ENCODE results near the gene PFKFB3. TPM values are rescaled to one million over a fixed set of nuclear protein-coding genes. Genes with fewer than 3 reads are reported as not detected.
A peak's percentile ranks its signal among the peaks of the same experiment; 100 is the strongest.

The PFKFB3 gene
- total RNA-seq (2016; rRNA removed; fragmentation: Illumina TruSeq; extraction: Trizol) (0.87 and 1.2 TPM in 2 replicates), polyA plus RNA-seq (2011; rRNA removed) (10.9 and 13.3 TPM in 2 replicates), polyA minus RNA-seq (2011; rRNA and poly(A)+ RNA removed; ENCODE audit: low replicate concordance) (10.8 and 22.0 TPM in 2 replicates), Bru-seq, nascent RNA (percentile 28 among the genes with signal in this experiment), BruChase-seq, experiment 1, labeled RNA remaining after a 6-hour chase (percentile 31 among the genes with signal in this experiment), BruChase-seq, experiment 2, labeled RNA remaining after a 2-hour chase (percentile 31 among the genes with signal in this experiment)
- total RNA-seq (2016; cell fraction: cytosol; rRNA removed; fragmentation: Illumina TruSeq; extraction: Trizol; ENCODE audit: low read depth): 0.18 and 0.20 TPM in 2 replicates
- total RNA-seq (2016; cell fraction: insoluble cytoplasmic fraction; rRNA removed; fragmentation: Illumina TruSeq; extraction: Trizol): 0.36 and 0.80 TPM in 2 replicates
- total RNA-seq (2016; cell fraction: membrane; rRNA removed; fragmentation: Illumina TruSeq; extraction: Trizol): 0.34 and 0.37 TPM in 2 replicates
- total RNA-seq (2016; cell fraction: nucleus; rRNA removed; fragmentation: Illumina TruSeq; extraction: Trizol): 0.88 and 1.3 TPM in 2 replicates
- polyA plus RNA-seq (2011; cell fraction: cytosol; rRNA removed): 3.7 and 4.8 TPM in 2 replicates
- 27.2 and 51.8 TPM in 2 replicates for polyA plus RNA-seq (2011; cell fraction: nucleus; rRNA removed)
- 9.2 and 16.4 TPM in 2 replicates for polyA plus RNA-seq (2012)
- 0.06 and 0.09 TPM in 2 replicates for polyA plus RNA-seq (2016; cell fraction: cytosol; fragmentation: Illumina TruSeq; extraction: Trizol; ENCODE audit: low read depth)
- polyA plus RNA-seq (2016; cell fraction: insoluble cytoplasmic fraction; fragmentation: Illumina TruSeq; extraction: Trizol; ENCODE audit: low read depth): 0.51 and 0.97 TPM in 2 replicates
- polyA plus RNA-seq (2016; cell fraction: membrane; fragmentation: Illumina TruSeq; extraction: Trizol; ENCODE audit: low read depth): 0.21 and 0.44 TPM in 2 replicates
- polyA plus RNA-seq (2016; cell fraction: nucleus; fragmentation: Illumina TruSeq; extraction: Trizol; ENCODE audit: insufficient read depth, low read depth): 1.6 and 4.3 TPM in 2 replicates
- polyA minus RNA-seq (2011; cell fraction: cytosol; rRNA and poly(A)+ RNA removed): 4.5 and 7.2 TPM in 2 replicates
- 12.1 and 13.3 TPM in 2 replicates for polyA minus RNA-seq (2011; cell fraction: nucleus; rRNA and poly(A)+ RNA removed)
- long read RNA-seq, experiment 1, partial matches to known transcripts: 0 of 2 reads
- long read RNA-seq, experiment 1, other reads (novel, unspliced or antisense): 2 of 2 reads
- long read RNA-seq, experiment 2, full-length matches to known transcripts: 1 of 2 reads
- long read RNA-seq, experiment 2, partial matches to known transcripts: 0 of 2 reads
- long read RNA-seq, experiment 2, other reads (novel, unspliced or antisense): 1 of 2 reads

DNA sequence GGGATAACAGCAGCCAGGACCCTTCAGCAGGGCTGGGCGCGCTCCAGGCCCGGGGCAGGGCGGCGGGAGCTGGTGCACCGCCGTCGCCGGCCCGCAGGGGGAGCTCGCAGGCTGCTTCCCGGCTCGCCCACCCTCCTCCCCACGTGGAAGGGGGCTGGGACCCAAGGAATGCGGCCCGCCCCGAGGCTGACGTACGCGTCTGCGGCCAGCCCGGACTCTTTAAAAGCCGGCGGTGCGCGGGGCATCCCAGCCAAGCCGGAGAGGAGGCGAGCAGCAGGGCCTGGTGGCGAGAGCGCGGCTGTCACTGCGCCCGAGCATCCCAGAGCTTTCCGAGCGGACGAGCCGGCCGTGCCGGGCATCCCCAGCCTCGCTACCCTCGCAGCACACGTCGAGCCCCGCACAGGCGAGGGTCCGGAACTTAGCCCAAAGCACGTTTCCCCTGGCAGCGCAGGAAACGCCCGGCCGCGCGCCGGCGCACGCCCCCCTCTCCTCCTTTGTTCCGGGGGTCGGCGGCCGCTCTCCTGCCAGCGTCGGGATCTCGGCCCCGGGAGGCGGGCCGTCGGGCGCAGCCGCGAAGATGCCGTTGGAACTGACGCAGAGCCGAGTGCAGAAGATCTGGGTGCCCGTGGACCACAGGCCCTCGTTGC is at the start of gene PFKFB3:
Gene PFKFB3 (plus strand): TSS at position 249 of the 647 bp plus-strand sequence. CDS start 329 bp downstream, at position 578.
- intact Hi-C loops (cut with micrococcal nuclease; ENCODE audit: unreplicated experiment): loop anchor here (1.0 to 5.0 kb wide), 4 partner anchors 74 to 198 kb away; no protein-coding TSS in a partner anchor
- peak; percentile 81 for DNase-seq (ENCODE audit: low spot score)
- CTCF ChIA-PET (ENCODE audit: low intra/inter-chr PET ratio, low total read pairs): interaction anchor here (2.0 to 2.1 kb wide), 2 partner anchors 114 to 199 kb away, joined by 5 to 22 read pairs; partner anchors contain the start of gene RBM17
- TF ChIP-seq, protein P1, sequence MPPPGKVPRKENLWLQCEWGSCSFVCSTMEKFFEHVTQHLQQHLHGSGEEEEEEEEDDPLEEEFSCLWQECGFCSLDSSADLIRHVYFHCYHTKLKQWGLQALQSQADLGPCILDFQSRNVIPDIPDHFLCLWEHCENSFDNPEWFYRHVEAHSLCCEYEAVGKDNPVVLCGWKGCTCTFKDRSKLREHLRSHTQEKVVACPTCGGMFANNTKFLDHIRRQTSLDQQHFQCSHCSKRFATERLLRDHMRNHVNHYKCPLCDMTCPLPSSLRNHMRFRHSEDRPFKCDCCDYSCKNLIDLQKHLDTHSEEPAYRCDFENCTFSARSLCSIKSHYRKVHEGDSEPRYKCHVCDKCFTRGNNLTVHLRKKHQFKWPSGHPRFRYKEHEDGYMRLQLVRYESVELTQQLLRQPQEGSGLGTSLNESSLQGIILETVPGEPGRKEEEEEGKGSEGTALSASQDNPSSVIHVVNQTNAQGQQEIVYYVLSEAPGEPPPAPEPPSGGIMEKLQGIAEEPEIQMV (CRISPR knock-in tag; IDR thresholded peaks at IDR 0.05; ENCODE audit: low read depth): 0 out of 2 replicates have a peak, but pooled peaks have one; percentile 52
- TF ChIP-seq ZNF891 (CRISPR knock-in tag; IDR thresholded peaks at IDR 0.05) (peak; percentile 86), CREM (IDR thresholded peaks at IDR 0.05) (peak; percentile 42; the same call in 1 of the 2 replicates), CREM (CRISPR knock-in tag; IDR thresholded peaks at IDR 0.05) (no peak), DNMT3B (CRISPR knock-in tag; conservative IDR thresholded peaks at IDR 0.05) (no peak)
- TF ChIP-seq, protein P2, sequence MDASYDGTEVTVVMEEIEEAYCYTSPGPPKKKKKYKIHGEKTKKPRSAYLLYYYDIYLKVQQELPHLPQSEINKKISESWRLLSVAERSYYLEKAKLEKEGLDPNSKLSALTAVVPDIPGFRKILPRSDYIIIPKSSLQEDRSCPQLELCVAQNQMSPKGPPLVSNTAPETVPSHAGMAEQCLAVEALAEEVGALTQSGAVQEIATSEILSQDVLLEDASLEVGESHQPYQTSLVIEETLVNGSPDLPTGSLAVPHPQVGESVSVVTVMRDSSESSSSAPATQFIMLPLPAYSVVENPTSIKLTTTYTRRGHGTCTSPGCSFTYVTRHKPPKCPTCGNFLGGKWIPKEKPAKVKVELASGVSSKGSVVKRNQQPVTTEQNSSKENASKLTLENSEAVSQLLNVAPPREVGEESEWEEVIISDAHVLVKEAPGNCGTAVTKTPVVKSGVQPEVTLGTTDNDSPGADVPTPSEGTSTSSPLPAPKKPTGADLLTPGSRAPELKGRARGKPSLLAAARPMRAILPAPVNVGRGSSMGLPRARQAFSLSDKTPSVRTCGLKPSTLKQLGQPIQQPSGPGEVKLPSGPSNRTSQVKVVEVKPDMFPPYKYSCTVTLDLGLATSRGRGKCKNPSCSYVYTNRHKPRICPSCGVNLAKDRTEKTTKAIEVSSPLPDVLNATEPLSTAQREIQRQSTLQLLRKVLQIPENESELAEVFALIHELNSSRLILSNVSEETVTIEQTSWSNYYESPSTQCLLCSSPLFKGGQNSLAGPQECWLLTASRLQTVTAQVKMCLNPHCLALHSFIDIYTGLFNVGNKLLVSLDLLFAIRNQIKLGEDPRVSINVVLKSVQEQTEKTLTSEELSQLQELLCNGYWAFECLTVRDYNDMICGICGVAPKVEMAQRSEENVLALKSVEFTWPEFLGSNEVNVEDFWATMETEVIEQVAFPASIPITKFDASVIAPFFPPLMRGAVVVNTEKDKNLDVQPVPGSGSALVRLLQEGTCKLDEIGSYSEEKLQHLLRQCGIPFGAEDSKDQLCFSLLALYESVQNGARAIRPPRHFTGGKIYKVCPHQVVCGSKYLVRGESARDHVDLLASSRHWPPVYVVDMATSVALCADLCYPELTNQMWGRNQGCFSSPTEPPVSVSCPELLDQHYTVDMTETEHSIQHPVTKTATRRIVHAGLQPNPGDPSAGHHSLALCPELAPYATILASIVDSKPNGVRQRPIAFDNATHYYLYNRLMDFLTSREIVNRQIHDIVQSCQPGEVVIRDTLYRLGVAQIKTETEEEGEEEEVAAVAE (CRISPR knock-in tag; IDR thresholded peaks at IDR 0.05; ENCODE audit: borderline replicate concordance): peak; percentile 50; the same call in 1 of the 2 replicates

More for the DNA sequence above, at the start of gene PFKFB3:
- Histone ChIP-seq H3K36me3 (replicated peaks in 1 of 2; ENCODE audit: control insufficient read depth in 1 of 2, insufficient read depth in 2 of 2, low read length in 2 of 2) (peaks cover 0 to 2% of the 10 kb centered on the region in 2 experiments; a peak in 2 of 5 replicates), H3K9me3 (ENCODE audit: low read length) (no peaks in the 10 kb centered on the region), H3K79me2 (ENCODE audit: insufficient read depth, low read length) (peaks cover 13% of the 10 kb centered on the region), H3K4me2 (ENCODE audit: low read depth, low read length) (peak within 1 kb of the TSS; percentile 98), H2AFZ (ENCODE audit: low read length) (no peak within 1 kb of the TSS), H3K27me3 (ENCODE audit: control insufficient read depth in 1 of 2, insufficient read depth in 2 of 2, low read length in 2 of 2) (peaks cover 0 to 11% of the 10 kb centered on the region in 2 experiments; a peak in 1 of 5 replicates), H3K4me1 (ENCODE audit: insufficient read depth, low read length) (peaks cover 36% of the 10 kb centered on the region), H3K4me3 (replicated peaks in 1 of 3; ENCODE audit: insufficient read depth in 1 of 3, low read depth in 2 of 3, low read length in 3 of 3) (peak within 1 kb of the TSS; percentile 64 to 93 (median 79)), H3K27ac (ENCODE audit: extremely low read length, insufficient read depth, low read length) (no peak within 1 kb of the TSS), H4K20me1 (ENCODE audit: insufficient read depth, low read length) (peaks cover 7% of the 10 kb centered on the region; the same call in 1 of the 2 replicates), H3K9ac (ENCODE audit: insufficient read depth, low read depth, low read length) (peak within 1 kb of the TSS; percentile 65)
- BruUV-seq (replicated peaks): TSS peak; percentile 69
- FAIRE-seq (peak; percentile 32), ATAC-seq (peak; percentile 86)
- 5% methylated on average over 19 of the region's 75 CpGs for WGBS (ENCODE audit: low lambda C conversion rate)
- in situ Hi-C loops (cut with HindIII; ENCODE audit: extremely low pct_ligation_motif_present, low pct_unique_long_range_greater_than_20kb): loop anchor here (5.0 kb wide), 1 partner anchor 199 kb away; no protein-coding TSS in a partner anchor
- POLR2A ChIA-PET: interaction anchor here (0.8 kb wide), 2 partner anchors 77 to 199 kb away, joined by 3 to 4 read pairs; no protein-coding TSS in a partner anchor
